IMR-90 (cell line): ENCODE results near the gene FXYD4. TPM values are rescaled to one million over a fixed set of nuclear protein-coding genes. Genes with fewer than 3 reads are reported as not detected.
A peak's percentile ranks its signal among the peaks of the same experiment; 100 is the strongest.

Experiments
- ATAC-seq: fragments of 200-7000 bp; cut with Tn5 transposase; 2 replicates; pipeline ENCODE4 v1.9.1; 2020; ENCODE audit warnings: low read depth, mild to moderate bottlenecking, moderate library complexity
- BruUV-seq: library from RNA; stranded (reverse); fragments of 400-500 nt; replicated peaks from 2 replicates; lab custom pipeline; 2021; lab: Mats Ljungman, UMichigan
- CTCF ChIA-PET: fragments of 300-600 bp; formaldehyde crosslinking; extraction: SDS; loops from one replicate; lab custom pipeline; 2021; ENCODE audit warnings: antibody characterized with exemption; lab: Yijun Ruan, JAX
- POLR2A ChIA-PET: fragments of 300-600 bp; sonication (Branson Sonifier 250); formaldehyde crosslinking; loops from one replicate; lab custom pipeline; 2022; ENCODE audit warnings: antibody characterized with exemption; ENCODE audit not compliant: unreplicated experiment; lab: Charles Lee
- DNase-seq: peaks from one replicate; pipeline ENCODE4 v3.0.0; 2013
- H2AFZ ChIP-seq: replicated peaks from 2 replicates; pipeline ENCODE3; 2013; ENCODE audit warnings: low read length, mild to moderate bottlenecking; ENCODE audit not compliant: poor library complexity
- H2AK5ac ChIP-seq: 2 replicates; pipeline ENCODE4 v1.6.1; 2013; ENCODE audit warnings: low read depth, low read length, inconsistent platforms
- H2AK9ac ChIP-seq: replicated peaks from 2 replicates; pipeline ENCODE3; 2013; ENCODE audit warnings: mild to moderate bottlenecking, low read depth, low read length, moderate library complexity; ENCODE audit not compliant: poor library complexity
- H2BK120ac ChIP-seq: 2 replicates; pipeline ENCODE4 v1.6.1; 2013; ENCODE audit warnings: low read depth, low read length, inconsistent platforms
- H2BK15ac ChIP-seq: 3 replicates; pipeline ENCODE4 v1.6.1; 2013; ENCODE audit warnings: low read depth, low read length, inconsistent platforms
- H2BK20ac ChIP-seq: 2 replicates; pipeline ENCODE4 v1.6.1; 2013; ENCODE audit warnings: low read depth, mild to moderate bottlenecking, inconsistent platforms, low read length, moderate library complexity
- H2BK5ac ChIP-seq: 2 replicates; pipeline ENCODE4 v1.6.1; 2013; ENCODE audit warnings: mild to moderate bottlenecking, low read depth, low read length, inconsistent platforms; ENCODE audit not compliant: poor library complexity, severe bottlenecking
- H3K14ac ChIP-seq: replicated peaks from 2 replicates; pipeline ENCODE4 v1.6.1; 2013; ENCODE audit warnings: low read depth, low read length, inconsistent platforms
- H3K18ac ChIP-seq: 2 replicates; pipeline ENCODE4 v1.6.1; 2013; ENCODE audit warnings: low read depth, low read length, control low read depth
- H3K23ac ChIP-seq: 2 replicates; pipeline ENCODE4 v1.6.1; 2013; ENCODE audit warnings: low read depth, low read length, inconsistent platforms
- H3K27ac ChIP-seq: 2 replicates; pipeline ENCODE4 v1.5.1; 2013; ENCODE audit warnings: mild to moderate bottlenecking, control low read depth, low read length; ENCODE audit not compliant: insufficient read depth
- H3K27me3 ChIP-seq: 2 replicates; pipeline ENCODE4 v1.6.1; 2013; ENCODE audit warnings: low read length; ENCODE audit not compliant: control insufficient read depth, insufficient read depth
- H3K36me3 ChIP-seq: 2 replicates; pipeline ENCODE4 v1.6.1; 2013; ENCODE audit warnings: low read length, mixed read lengths; ENCODE audit not compliant: control insufficient read depth, insufficient read depth
- H3K4ac ChIP-seq: 2 replicates; pipeline ENCODE4 v1.6.1; 2013; ENCODE audit warnings: low read depth, low read length, inconsistent platforms
- H3K4me1 ChIP-seq: 2 replicates; pipeline ENCODE4 v1.6.1; 2013; ENCODE audit warnings: low read length, mixed read lengths; ENCODE audit not compliant: control insufficient read depth, insufficient read depth
- H3K4me2 ChIP-seq: 2 replicates; pipeline ENCODE4 v1.6.1; 2013; ENCODE audit warnings: low read depth, mild to moderate bottlenecking, control low read depth, low read length, moderate library complexity
- H3K4me3 ChIP-seq: 2 replicates; pipeline ENCODE4 v1.5.1; 2013; ENCODE audit warnings: low read depth, mild to moderate bottlenecking, control low read depth, low read length, moderate library complexity; ENCODE audit not compliant: insufficient read depth
- H3K56ac ChIP-seq: 2 replicates; pipeline ENCODE4 v1.6.1; 2013; ENCODE audit warnings: low read length, inconsistent platforms; ENCODE audit not compliant: insufficient read depth; ENCODE audit errors: extremely low read depth
- H3K79me1 ChIP-seq, 2 experiments: 2 replicates each; pipeline ENCODE4 v1.6.1; 2013; ENCODE audit warnings: low read length in 2 of 2, inconsistent platforms in 1 of 2, low read depth in 1 of 2
- H3K9ac ChIP-seq: 2 replicates; pipeline ENCODE4 v1.6.1; 2013; ENCODE audit warnings: low read depth, low read length, control low read depth
- H3K9me1 ChIP-seq: 2 replicates; pipeline ENCODE4 v1.6.1; 2013; ENCODE audit warnings: low read length, inconsistent platforms; ENCODE audit not compliant: insufficient read depth
- H3K9me3 ChIP-seq: 2 replicates; pipeline ENCODE4 v1.6.1; 2013; ENCODE audit warnings: low read length; ENCODE audit not compliant: control insufficient read depth, insufficient read depth
- H4K20me1 ChIP-seq: 2 replicates; pipeline ENCODE4 v1.6.1; 2013; ENCODE audit warnings: low read length, inconsistent platforms; ENCODE audit not compliant: insufficient read depth
- H4K5ac ChIP-seq: 2 replicates; pipeline ENCODE4 v1.6.1; 2013; ENCODE audit warnings: mild to moderate bottlenecking, low read depth, low read length, control low read depth
- H4K8ac ChIP-seq, 2 experiments: 2 replicates each; pipeline ENCODE4 v1.6.1; 2013; ENCODE audit warnings: low read depth in 2 of 2, low read length in 2 of 2, control low read depth in 1 of 2, inconsistent platforms in 1 of 2
- H4K91ac ChIP-seq: 2 replicates; pipeline ENCODE4 v1.6.1; 2013; ENCODE audit warnings: low read depth, low read length, inconsistent platforms; ENCODE audit not compliant: insufficient read depth
- FOS ChIP-seq: fragments of 150-350 bp; IDR thresholded peaks from 2 replicates; pipeline ENCODE4 v1.6.1; 2016; ENCODE audit warnings: low read depth, low read length
- MAFK ChIP-seq: IDR thresholded peaks from 2 replicates; pipeline ENCODE4 v1.6.1; 2012; ENCODE audit warnings: low read depth, low read length, improper control_type of control experiment
- MAZ ChIP-seq: IDR thresholded peaks from 2 replicates; pipeline ENCODE4 v1.6.1; 2012; ENCODE audit warnings: low read depth, mild to moderate bottlenecking, low read length, improper control_type of control experiment, moderate library complexity, borderline replicate concordance
- NFE2L2 ChIP-seq: fragments of 150-350 bp; IDR thresholded peaks from 2 replicates; pipeline ENCODE4 v1.6.1; 2016; ENCODE audit warnings: low read depth, mild to moderate bottlenecking, low read length
- WGBS, 2 experiments: methylation state at CpG; one replicate each; pipeline versions ENCODE4 v1.1.5 to v1.1.7; 2013; ENCODE audit warnings: missing lambda C conversion rate in 2 of 2; ENCODE audit not compliant: insufficient read length in 1 of 2; ENCODE audit errors: extremely low coverage in 2 of 2; 5-methylcytosine and 5-hydroxymethylcytosine counted together
- dilution Hi-C: fragments of 300-500 bp; cut with HindIII; formaldehyde crosslinking; loops from one replicate; pipeline ENCODE4 v1.14.3; 2018; ENCODE audit warnings: low sequenced_read_pairs; ENCODE audit not compliant: unreplicated experiment
- in situ Hi-C: fragments of 300-500 bp; cut with MboI; formaldehyde crosslinking; loops from 3 replicates; pipeline ENCODE4 v1.14.3; 2019; ENCODE audit warnings: low sequenced_read_pairs, inconsistent platforms, mixed read lengths
- intact Hi-C: fragments of 100-400 bp; cut with micrococcal nuclease; formaldehyde crosslinking; loops from 2 replicates; pipeline ENCODE4 v1.10.0; 2022
- polyA plus RNA-seq, 3 experiments: library from polyadenylated mRNA; depleted of rRNA; stranded (reverse); fragments of >200 nt; gene quantifications; 2 replicates each; pipeline ENCODE4 v1.2.3, GENCODE V29; 2012; ENCODE audit warnings: low replicate concordance in 1 of 3
- total RNA-seq: library from RNA; depleted of rRNA; stranded (reverse); fragments of >200 nt; gene quantifications from 2 replicates; pipeline ENCODE4 v1.2.3, GENCODE V29; 2012

The FXYD4 gene
- total and polyA plus RNA-seq, 2 of the 4 experiments (the other 2 are of a cell fraction): not detected

- Histone ChIP-seq H3K27ac (no peak overlapping the region), H4K20me1 (peaks cover 81% of the 10 kb centered on the region), H2BK15ac (no peak overlapping the region), H3K79me1 (peaks cover 22 to 64% of the 10 kb centered on the region in 2 experiments), H3K4me3 (no peak overlapping the region), H4K91ac (no peak overlapping the region), H2AK9ac (no peak overlapping the region), H4K8ac (no peak overlapping the region), H4K5ac (no peak overlapping the region), H3K36me3 (peaks cover 43% of the 10 kb centered on the region), H2BK5ac (no peak overlapping the region), H3K23ac (0 out of 2 replicates have a peak overlapping the region, but pooled peaks have one; percentile 38), H3K9me3 (no peaks in the 10 kb centered on the region), H3K9me1 (peaks cover 7% of the 10 kb centered on the region), H3K4me1 (peaks cover 7% of the 10 kb centered on the region), H3K4me2 (no peak overlapping the region), H2AK5ac (no peak overlapping the region), H2AFZ (no peak overlapping the region), H3K27me3 (no peaks in the 10 kb centered on the region), H2BK120ac (no peak overlapping the region), H3K4ac (no peak overlapping the region), H3K9ac (no peak overlapping the region), H2BK20ac (no peak overlapping the region), H3K14ac (no peak overlapping the region), H3K18ac (no peak overlapping the region), H3K56ac (no peak overlapping the region)
- in situ Hi-C loops (no loop called here), intact Hi-C loops (no loop called here), dilution Hi-C loops (no loop called here)
- CTCF ChIA-PET: no interaction called here
- 100% methylated on average over 1 of the region's 3 CpGs; no CpG with 5 or more reads in 1 of the 2 experiments for WGBS, 2 experiments
- ATAC-seq: no peak
- POLR2A ChIA-PET: no interaction called here
- DNase-seq: no peak
- no TSS peak for BruUV-seq
- TF ChIP-seq NFE2L2 (no peak), MAZ (no peak), FOS (no peak), MAFK (no peak)
Measured at GRCh38 chr10:43393606-43394360, 22.3 kb downstream of the FXYD4 start.
